OCI-LY3 (cell line): ENCODE measurements around the gene LOXL1.
A peak's percentile ranks its signal among the peaks of the same experiment; 100 is the strongest.

ENCODE experiments used
- CTCF ChIP-seq: fragments of 200-600, 300-600 bp; sonication (generic); IDR thresholded peaks from 2 replicates; pipeline ENCODE4 v1.5.1; 2014; ENCODE audit warnings: antibody characterized with exemption, low read length, low read depth
- EZH2phosphoT487 ChIP-seq: fragments of 200-600 bp; shearing (Covaris generic); IDR thresholded peaks from 2 replicates; pipeline ENCODE4 v1.6.1; 2018; ENCODE audit warnings: antibody characterized with exemption, mixed run types, low read depth

DNA sequence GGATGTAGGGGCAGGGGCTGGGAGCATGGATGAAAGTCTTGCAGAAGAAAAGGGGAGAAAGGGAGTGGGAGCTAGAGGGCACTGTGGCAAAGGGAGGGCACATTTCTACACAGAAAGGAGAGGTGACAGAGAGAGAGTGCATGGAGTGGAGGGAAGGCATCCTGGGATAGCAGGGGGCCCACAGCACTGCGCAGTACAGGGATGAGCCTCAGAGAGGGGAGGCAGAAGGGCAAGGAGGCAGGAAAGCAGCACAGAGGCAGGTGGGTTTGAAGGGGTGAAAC lies 60.5 kb downstream of the LOXL1 start:
- TF ChIP-seq CTCF: peak; percentile 33
- no peak for TF ChIP-seq EZH2phosphoT487
